H54 (cell line): ENCODE results near the gene AMELX.

Experiments
- DNase-seq: peaks from one replicate; pipeline ENCODE4 v3.0.0; 2011; ENCODE audit warnings: low spot score, mixed read lengths; ENCODE audit not compliant: insufficient read length
- FAIRE-seq: peaks from 3 replicates; lab custom pipeline; 2011; peaks lifted over from hg19 to GRCh38; lab: Jason Lieb, UNC
- POLR2A ChIP-seq: IDR thresholded peaks from 2 replicates; pipeline ENCODE4 v1.6.1; 2011; ENCODE audit warnings: low read depth, mild to moderate bottlenecking, low read length

AMELX gene

GRCh38 chrX:11273544-11273943 lies 19.7 kb upstream of the AMELX start:
- DNase-seq: no peak
- no peak for TF ChIP-seq POLR2A
- no peak for FAIRE-seq

GRCh38 chrX:11282043-11282442 lies 11.2 kb upstream of the AMELX start:
- no peak for TF ChIP-seq POLR2A
- FAIRE-seq (no peak), DNase-seq (no peak)

- DNase-seq: no peak
- TF ChIP-seq POLR2A: no peak
- no peak for FAIRE-seq
Observed at GRCh38 chrX:11285651-11286050, 7.6 kb upstream of the AMELX start.

- no peak for DNase-seq
- FAIRE-seq: no peak
- no peak for TF ChIP-seq POLR2A
Observed at GRCh38 chrX:11287505-11287904, 5.7 kb upstream of the AMELX start.

DNA sequence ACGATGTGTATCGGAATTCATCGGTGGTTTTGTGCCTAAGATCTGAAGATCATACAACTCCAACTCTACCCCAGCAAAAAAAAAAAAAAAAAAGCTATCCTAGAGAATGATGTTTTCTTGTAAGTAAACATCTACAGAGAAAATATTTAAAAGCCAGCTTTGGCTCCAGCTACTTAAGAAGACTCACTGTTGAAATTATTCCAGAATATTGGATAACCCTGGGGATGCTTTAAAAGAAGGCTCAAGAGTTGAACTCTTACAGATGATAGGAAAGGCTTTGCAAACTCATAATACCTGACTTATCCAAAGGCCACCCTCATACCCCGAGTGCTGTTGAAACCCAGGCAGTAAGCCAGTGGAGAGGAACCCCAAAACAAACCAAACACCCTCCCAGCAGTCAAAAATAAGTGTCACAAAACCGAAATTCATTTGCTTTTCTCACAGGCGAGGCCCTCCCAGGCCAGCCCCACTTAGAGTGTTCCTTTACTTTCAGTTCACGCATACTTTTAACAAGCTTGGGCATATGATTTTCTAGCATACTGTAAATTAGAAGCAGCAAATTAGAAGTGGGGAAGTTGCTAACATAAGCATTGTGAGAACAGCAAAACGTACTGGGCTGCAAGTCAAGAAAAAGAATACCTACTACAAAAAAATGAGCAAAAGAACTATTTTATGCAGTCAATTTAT lies 2.7 kb upstream of the AMELX start:
- DNase-seq (no peak), FAIRE-seq (no peak)
- TF ChIP-seq POLR2A: no peak

DNA sequence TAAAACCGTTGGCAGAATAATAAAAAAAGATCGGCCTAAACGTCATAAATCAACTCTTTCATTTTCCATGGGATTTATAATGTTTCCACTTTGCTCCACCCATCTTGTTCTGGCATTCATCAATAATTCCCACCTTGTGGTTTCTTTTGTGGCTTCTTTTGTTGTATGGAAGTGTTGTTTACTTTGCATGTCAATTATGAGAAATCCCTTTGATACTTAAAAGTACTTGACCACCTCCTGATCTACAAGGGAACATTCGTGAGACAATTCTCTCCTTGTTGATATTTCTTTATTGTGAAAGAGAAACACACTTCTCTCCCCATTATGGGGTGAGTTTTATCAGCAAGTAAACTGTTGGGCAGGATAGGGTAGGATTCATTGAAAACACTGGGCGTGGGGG lies 2.8 kb downstream of the AMELX start:
- no peak for FAIRE-seq
- TF ChIP-seq POLR2A: no peak
- DNase-seq: no peak

DNA sequence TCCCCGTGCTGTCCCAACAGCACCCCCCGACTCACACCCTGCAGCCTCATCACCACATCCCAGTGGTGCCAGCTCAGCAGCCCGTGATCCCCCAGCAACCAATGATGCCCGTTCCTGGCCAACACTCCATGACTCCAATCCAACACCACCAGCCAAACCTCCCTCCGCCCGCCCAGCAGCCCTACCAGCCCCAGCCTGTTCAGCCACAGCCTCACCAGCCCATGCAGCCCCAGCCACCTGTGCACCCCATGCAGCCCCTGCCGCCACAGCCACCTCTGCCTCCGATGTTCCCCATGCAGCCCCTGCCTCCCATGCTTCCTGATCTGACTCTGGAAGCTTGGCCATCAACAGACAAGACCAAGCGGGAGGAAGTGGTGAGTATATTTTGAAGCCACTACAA lies 5.4 kb downstream of the AMELX start:
- DNase-seq: no peak
- TF ChIP-seq POLR2A: no peak
- FAIRE-seq: no peak

- no peak for FAIRE-seq
- TF ChIP-seq POLR2A: no peak
- DNase-seq: no peak
Observed at GRCh38 chrX:11304829-11305228, 11.6 kb downstream of the AMELX start.

DNA sequence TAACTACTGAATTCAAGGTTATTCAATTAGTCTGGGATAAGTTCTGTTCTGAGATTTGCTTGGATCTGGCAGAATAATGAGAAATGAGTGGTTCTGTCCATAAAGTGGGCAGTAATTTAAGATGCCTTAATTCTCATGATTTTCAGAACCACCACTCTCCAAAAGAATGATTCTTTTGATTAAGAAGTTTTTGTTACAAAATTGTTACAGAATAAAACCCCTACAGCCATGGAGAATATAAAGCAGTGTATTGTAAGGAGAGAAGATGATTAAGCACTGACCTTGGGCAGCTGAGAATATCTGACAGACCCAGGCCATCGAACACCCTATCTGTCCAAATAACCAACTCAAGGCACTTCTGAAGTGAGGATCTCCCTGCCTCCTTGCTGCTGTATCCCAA lies 12.4 kb downstream of the AMELX start:
- no peak for TF ChIP-seq POLR2A
- DNase-seq: no peak
- no peak for FAIRE-seq

DNA sequence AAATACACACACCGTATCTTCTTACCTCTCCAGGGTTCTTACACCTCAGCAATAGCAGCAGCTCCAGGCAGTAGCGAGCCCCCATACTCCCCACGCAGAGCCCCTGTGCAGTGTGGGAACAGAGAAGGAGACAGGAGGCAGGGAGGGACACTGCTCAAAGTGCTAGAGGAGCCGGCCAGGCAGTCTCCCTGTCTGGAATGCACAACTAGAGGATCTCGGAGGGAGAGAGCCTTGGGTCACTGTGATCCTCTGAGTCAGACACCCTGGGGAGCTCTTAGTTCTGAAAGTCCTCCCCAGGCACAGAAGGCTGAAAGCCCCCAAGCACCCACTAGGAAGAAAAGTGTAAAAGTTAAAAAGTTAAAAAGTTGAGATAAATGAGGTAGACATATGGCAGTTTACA lies 16.0 kb downstream of the AMELX start:
- no peak for DNase-seq
- no peak for FAIRE-seq
- no peak for TF ChIP-seq POLR2A

GRCh38 chrX:11311706-11312105 lies 18.5 kb downstream of the AMELX start:
- no peak for TF ChIP-seq POLR2A
- no peak for FAIRE-seq

GRCh38 chrX:11319806-11320520 lies 26.8 kb downstream of the AMELX start:
- no peak for DNase-seq
- FAIRE-seq: no peak
- no peak for TF ChIP-seq POLR2A

More at GRCh38 chrX:11311706-11312105, 18.5 kb downstream of the AMELX start:
- no peak for DNase-seq

- FAIRE-seq (no peak), DNase-seq (no peak)
- no peak for TF ChIP-seq POLR2A
Observed at GRCh38 chrX:11321986-11322385, 28.8 kb downstream of the AMELX start.

DNA sequence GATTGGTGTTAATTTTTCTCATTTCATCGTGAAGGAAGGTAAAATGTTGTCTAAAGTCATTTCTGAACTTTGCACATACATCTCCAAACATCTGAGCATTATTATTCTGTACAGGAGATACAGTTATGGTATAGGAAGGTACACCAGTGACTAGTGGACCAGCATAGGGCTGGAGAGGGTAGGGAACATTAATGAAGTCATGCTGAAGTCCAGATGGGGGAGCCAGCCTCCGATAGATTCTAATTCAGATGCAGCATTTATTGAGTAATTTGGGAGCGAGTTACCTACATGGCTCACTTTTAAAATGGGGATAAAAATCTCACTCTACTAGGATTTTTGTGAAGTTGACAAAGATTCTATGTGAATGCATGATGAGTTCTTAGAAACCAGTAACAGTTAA lies 34.9 kb downstream of the AMELX start:
- FAIRE-seq: no peak
- no peak for DNase-seq

GRCh38 chrX:11329021-11329420 lies 35.8 kb downstream of the AMELX start:
- DNase-seq (no peak), FAIRE-seq (no peak)
- no peak for TF ChIP-seq POLR2A

More for the DNA sequence above, 34.9 kb downstream of the AMELX start:
- no peak for TF ChIP-seq POLR2A
